ENCODE results near the gene CAMK2B.

DNA sequence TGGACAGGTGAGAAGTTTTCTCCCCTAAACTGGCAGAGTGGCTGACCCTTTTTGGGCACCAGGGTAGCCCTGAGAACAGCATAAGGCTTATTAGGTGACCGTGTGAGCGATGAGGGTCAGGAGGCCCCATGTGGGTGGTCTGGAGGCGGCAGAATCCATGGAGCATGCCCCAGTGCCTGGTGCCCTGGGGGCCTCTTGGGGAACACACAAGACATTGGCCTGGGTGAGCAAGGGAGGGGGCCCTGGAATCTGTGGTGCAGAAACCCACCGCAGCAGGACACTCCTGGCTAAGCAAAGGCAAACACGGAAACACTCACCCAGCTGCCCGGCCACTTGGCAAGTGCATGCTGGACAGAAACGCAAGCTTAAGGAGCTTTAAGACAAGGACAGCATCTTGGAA, 95.1 kb downstream of the CAMK2B start:
- TF ChIP-seq EZH2phosphoT487 (IDR thresholded peaks at IDR 0.05; ENCODE audit: low read length), result no peak
- TF ChIP-seq, protein P1, sequence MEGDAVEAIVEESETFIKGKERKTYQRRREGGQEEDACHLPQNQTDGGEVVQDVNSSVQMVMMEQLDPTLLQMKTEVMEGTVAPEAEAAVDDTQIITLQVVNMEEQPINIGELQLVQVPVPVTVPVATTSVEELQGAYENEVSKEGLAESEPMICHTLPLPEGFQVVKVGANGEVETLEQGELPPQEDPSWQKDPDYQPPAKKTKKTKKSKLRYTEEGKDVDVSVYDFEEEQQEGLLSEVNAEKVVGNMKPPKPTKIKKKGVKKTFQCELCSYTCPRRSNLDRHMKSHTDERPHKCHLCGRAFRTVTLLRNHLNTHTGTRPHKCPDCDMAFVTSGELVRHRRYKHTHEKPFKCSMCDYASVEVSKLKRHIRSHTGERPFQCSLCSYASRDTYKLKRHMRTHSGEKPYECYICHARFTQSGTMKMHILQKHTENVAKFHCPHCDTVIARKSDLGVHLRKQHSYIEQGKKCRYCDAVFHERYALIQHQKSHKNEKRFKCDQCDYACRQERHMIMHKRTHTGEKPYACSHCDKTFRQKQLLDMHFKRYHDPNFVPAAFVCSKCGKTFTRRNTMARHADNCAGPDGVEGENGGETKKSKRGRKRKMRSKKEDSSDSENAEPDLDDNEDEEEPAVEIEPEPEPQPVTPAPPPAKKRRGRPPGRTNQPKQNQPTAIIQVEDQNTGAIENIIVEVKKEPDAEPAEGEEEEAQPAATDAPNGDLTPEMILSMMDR (IDR thresholded peaks at IDR 0.05; ENCODE audit: low read length), result no peak

Measured in MM.1S (cell line).